Breast epithelium (tissue), 4 donors: ENCODE measurements around the gene TESPA1. TPM values are rescaled to one million over a fixed set of nuclear protein-coding genes. Genes with fewer than 3 reads are reported as not detected.

Experiments
- DNase-seq, 2 donors: peaks; one replicate each; pipeline ENCODE4 v3.0.0-alpha.2; 2019; ENCODE audit warnings: low spot score in 2 of 2
- H3K27ac ChIP-seq, 2 donors: fragments of 200-600 bp; sonication (generic) in 1 of 2; one replicate each; pipeline ENCODE4 v1.5.1; 2016 to 2019; ENCODE audit warnings: mild to moderate bottlenecking in 1 of 2
- H3K27me3 ChIP-seq, 2 donors: fragments of 200-600 bp; sonication (generic) in 1 of 2; one replicate each; pipeline versions ENCODE4 v1.5.1 to v1.6.0; 2017 to 2019; ENCODE audit warnings: control low read depth in 1 of 2, mild to moderate bottlenecking in 1 of 2
- H3K36me3 ChIP-seq: fragments of 200-600 bp; one replicate; pipeline ENCODE4 v1.5.1; 2019
- H3K4me1 ChIP-seq, 2 donors: fragments of 200-600 bp; sonication (generic); one replicate each; pipeline ENCODE4 v1.5.1; 2016 to 2019; ENCODE audit warnings: control low read depth in 1 of 2
- H3K4me3 ChIP-seq, 3 donors: fragments of 200-600 bp; sonication (generic); 1 replicate in 2 of 3; 2 replicates in 1 of 3; pipeline ENCODE4 v1.5.1; 2016 to 2019; ENCODE audit warnings: mild to moderate bottlenecking in 3 of 3, moderate library complexity in 2 of 3
- H3K9me3 ChIP-seq, 2 donors: fragments of 200-600 bp; sonication (generic) in 1 of 2; one replicate each; pipeline ENCODE4 v1.5.1; 2016 to 2019; ENCODE audit warnings: control low read depth in 1 of 2
- POLR2A ChIP-seq: fragments of 450-650 bp; IDR thresholded peaks from one replicate; pipeline ENCODE4 v1.6.1; 2016; ENCODE audit warnings: antibody characterized with exemption, mild to moderate bottlenecking, moderate library complexity
- POLR2AphosphoS5 ChIP-seq, 3 donors: sonication (generic); formaldehyde crosslinking; IDR thresholded peaks; one replicate each; pipeline ENCODE4 v1.6.1; 2017; ENCODE audit warnings: antibody characterized with exemption in 3 of 3
- intact Hi-C: fragments of 100-400 bp; cut with DNase I; formaldehyde crosslinking; loops from one replicate; pipeline ENCODE4 v1.15.1; 2023; ENCODE audit warnings: low total_unique reads
- total RNA-seq, 3 donors: library from RNA; depleted of rRNA; stranded (reverse); fragments of >200 nt; gene quantifications; one replicate each; pipeline ENCODE4 v1.1.0, GENCODE V29; 2016
- TF ChIP-seq, protein P1 (sequence below), 3 donors: fragments of 450-650 bp; IDR thresholded peaks; one replicate each; pipeline ENCODE4 v1.5.1; 2016 to 2017; ENCODE audit warnings: antibody characterized with exemption in 3 of 3, mild to moderate bottlenecking in 3 of 3, moderate library complexity in 3 of 3

TESPA1 gene
- total RNA-seq, 3 donors from 2014 or later, result 1.3 to 6.2 (median 2.2) TPM

DNA sequence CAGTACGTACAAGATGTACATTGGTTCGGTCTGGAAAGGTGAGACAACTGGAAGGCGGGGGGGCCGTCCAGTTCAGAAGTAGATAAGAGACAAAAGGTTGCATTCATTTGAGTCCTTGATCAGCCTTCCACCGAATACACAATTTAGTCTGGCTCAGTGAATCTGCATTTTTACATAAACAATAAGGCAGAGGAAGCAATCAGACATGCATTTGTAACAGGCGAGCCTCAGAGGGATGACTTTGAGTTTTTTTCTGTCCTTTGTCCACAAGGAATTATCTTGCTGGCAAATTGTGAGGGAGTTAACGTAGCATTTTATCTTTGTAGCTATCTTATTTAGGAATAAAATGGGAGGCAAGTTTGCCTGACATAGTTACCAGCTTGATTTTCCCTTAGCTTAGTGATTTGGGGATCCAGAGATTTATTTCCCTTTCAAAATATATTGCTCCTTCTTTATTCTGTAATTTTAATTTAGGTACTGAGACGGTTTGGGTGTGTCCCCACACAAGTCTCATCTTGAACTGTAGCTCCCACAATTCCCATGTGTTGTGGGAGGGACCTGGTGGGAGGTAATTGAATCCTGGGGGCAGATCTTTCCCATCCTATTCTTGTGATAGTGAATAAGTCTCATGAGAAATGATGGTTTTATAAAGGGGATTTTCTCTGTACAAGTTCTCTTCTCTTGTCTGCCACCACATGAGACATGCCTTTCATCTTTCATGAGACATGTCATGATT lies 59.4 kb downstream of the TESPA1 start:
- H3K4me3 ChIP-seq, result no peak overlapping the region
- TF ChIP-seq POLR2A (no peak), POLR2AphosphoS5 (IDR thresholded peaks at IDR 0.05) (no peak)
- TF ChIP-seq, protein P1, sequence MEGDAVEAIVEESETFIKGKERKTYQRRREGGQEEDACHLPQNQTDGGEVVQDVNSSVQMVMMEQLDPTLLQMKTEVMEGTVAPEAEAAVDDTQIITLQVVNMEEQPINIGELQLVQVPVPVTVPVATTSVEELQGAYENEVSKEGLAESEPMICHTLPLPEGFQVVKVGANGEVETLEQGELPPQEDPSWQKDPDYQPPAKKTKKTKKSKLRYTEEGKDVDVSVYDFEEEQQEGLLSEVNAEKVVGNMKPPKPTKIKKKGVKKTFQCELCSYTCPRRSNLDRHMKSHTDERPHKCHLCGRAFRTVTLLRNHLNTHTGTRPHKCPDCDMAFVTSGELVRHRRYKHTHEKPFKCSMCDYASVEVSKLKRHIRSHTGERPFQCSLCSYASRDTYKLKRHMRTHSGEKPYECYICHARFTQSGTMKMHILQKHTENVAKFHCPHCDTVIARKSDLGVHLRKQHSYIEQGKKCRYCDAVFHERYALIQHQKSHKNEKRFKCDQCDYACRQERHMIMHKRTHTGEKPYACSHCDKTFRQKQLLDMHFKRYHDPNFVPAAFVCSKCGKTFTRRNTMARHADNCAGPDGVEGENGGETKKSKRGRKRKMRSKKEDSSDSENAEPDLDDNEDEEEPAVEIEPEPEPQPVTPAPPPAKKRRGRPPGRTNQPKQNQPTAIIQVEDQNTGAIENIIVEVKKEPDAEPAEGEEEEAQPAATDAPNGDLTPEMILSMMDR (IDR thresholded peaks at IDR 0.05), result no peak
- no peaks in the 10 kb centered on the region for H3K4me1 ChIP-seq
- no peaks in the 10 kb centered on the region for H3K27me3 ChIP-seq
- H3K9me3 ChIP-seq, result peaks cover 5 to 10% of the 10 kb centered on the region in 2 donors
- H3K36me3 ChIP-seq, result no peaks in the 10 kb centered on the region
- DNase-seq, result no peak
- no peak overlapping the region for H3K27ac ChIP-seq
- intact Hi-C loops, result no loop called here

DNA sequence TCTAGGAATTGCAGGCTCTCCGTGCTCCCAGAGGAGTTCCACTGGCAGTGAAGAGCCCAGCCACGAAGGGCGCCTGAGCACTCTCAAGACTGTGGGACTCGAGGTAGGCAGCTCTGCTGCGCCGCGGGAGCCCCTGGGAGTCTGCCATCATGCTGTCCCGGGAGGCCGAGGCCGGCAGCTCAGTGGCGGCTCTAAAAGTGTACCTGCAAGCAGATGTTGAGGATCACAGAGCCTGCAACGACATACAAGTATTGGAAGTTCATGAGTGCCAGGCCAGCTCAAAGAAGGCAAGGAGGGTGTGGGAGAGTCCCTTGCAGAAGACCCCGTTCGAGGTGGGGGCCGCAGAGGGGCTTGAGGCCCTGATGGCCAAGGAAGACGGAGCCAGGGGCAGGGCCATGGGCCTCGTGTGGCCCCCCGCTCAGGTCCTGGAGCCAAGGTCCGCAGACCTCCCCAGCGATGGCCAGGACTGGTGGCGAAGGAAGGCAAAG lies 67.5 kb downstream of the TESPA1 start:
- H3K4me1 ChIP-seq, result no peaks in the 10 kb centered on the region
- TF ChIP-seq, protein P1 (IDR thresholded peaks at IDR 0.05), result no peak
- TF ChIP-seq POLR2AphosphoS5 (IDR thresholded peaks at IDR 0.05) (no peak), POLR2A (no peak)
- H3K36me3 ChIP-seq, result no peaks in the 10 kb centered on the region
- intact Hi-C loops, result loop anchor here (10.0 kb wide), 1 partner anchor 1102 kb away; no protein-coding TSS in a partner anchor
- H3K9me3 ChIP-seq, result no peaks in the 10 kb centered on the region
- no peak for DNase-seq
- no peak overlapping the region for H3K4me3 ChIP-seq
- no peaks in the 10 kb centered on the region for H3K27me3 ChIP-seq
- H3K27ac ChIP-seq, result no peak overlapping the region

Other genes starting within 250 kb of the TESPA1 start
- 1,000 to 10,000 TPM in 1 of 3 donors, 10 to 100 TPM in 1, 1 to 10 TPM in 1; 3.4 to 4,156 (median 95.6) TPM for gene MUCL1, start 130.2 kb downstream of the TESPA1 start, total RNA-seq
- not detected for gene NEUROD4, start 35.2 kb upstream of the TESPA1 start, total RNA-seq
- gene OR9K2, start 141.6 kb upstream of the TESPA1 start, total RNA-seq, result not detected
- gene OR10A7, start 236.3 kb upstream of the TESPA1 start, total RNA-seq, result not detected